OCI-LY7 (cell line): Measurements from ENCODE around the gene MUC21. TPM values are rescaled to one million over a fixed set of nuclear protein-coding genes. Genes with fewer than 3 reads are reported as not detected.

Experiments
- BruUV-seq: library from RNA; stranded (reverse); fragments of 400-500 nt; replicated peaks from 2 replicates; lab custom pipeline; 2021; lab: Mats Ljungman, UMichigan
- CTCF ChIA-PET: fragments of 300-600 bp; sonication (Branson Sonifier 250); formaldehyde crosslinking; loops from one replicate; lab custom pipeline; 2022; ENCODE audit warnings: antibody characterized with exemption; ENCODE audit not compliant: unreplicated experiment; lab: Charles Lee
- POLR2A ChIA-PET: fragments of 300-600 bp; sonication (Branson Sonifier 250); formaldehyde crosslinking; loops from one replicate; lab custom pipeline; 2022; ENCODE audit warnings: antibody characterized with exemption; lab: Charles Lee
- DNase-seq: peaks from one replicate; pipeline ENCODE4 v3.0.0-alpha.2; 2015; ENCODE audit warnings: low spot score
- H2AFZ ChIP-seq: fragments of 200-600 bp; sonication (generic), shearing (Covaris generic); 2 replicates; pipeline ENCODE4 v1.6.1; 2014; ENCODE audit warnings: mild to moderate bottlenecking, antibody characterized with exemption, low read length, moderate library complexity
- H3K27ac ChIP-seq: fragments of 200-600 bp; sonication (generic); 2 replicates; pipeline ENCODE4 v1.5.1; 2014; ENCODE audit warnings: mixed run types, low read depth, mild to moderate bottlenecking, moderate library complexity, low read length, inconsistent platforms; ENCODE audit not compliant: poor library complexity, severe bottlenecking
- H3K36me3 ChIP-seq: fragments of 200-600 bp; sonication (generic); 2 replicates; pipeline ENCODE4 v1.6.1; 2014; ENCODE audit warnings: mild to moderate bottlenecking, antibody characterized with exemption, low read length, moderate library complexity, mixed read lengths; ENCODE audit not compliant: insufficient read depth
- H3K4me1 ChIP-seq: fragments of 200-600 bp; sonication (generic); 2 replicates; pipeline ENCODE4 v1.5.1; 2014; ENCODE audit warnings: mild to moderate bottlenecking, low read length; ENCODE audit not compliant: insufficient read depth, poor library complexity, severe bottlenecking
- H3K4me2 ChIP-seq: fragments of 200-600 bp; sonication (generic); 2 replicates; pipeline ENCODE4 v1.6.1; 2014; ENCODE audit warnings: mild to moderate bottlenecking, low read length
- H3K4me3 ChIP-seq: fragments of 200-600 bp; sonication (generic); 2 replicates; pipeline ENCODE4 v1.5.1; 2014; ENCODE audit warnings: mild to moderate bottlenecking, low read depth, low read length; ENCODE audit not compliant: poor library complexity, severe bottlenecking
- H3K79me2 ChIP-seq: fragments of 200-600 bp; sonication (generic); 2 replicates; pipeline ENCODE4 v1.6.1; 2016; ENCODE audit warnings: low read depth, mild to moderate bottlenecking, low read length, moderate library complexity, mixed read lengths; ENCODE audit not compliant: insufficient read depth
- H3K9me2 ChIP-seq: fragments of 200-600 bp; sonication (generic); 2 replicates; pipeline ENCODE4 v1.6.1; 2016; ENCODE audit warnings: mild to moderate bottlenecking, low read length, mixed read lengths; ENCODE audit not compliant: insufficient read depth
- H3K9me3 ChIP-seq: fragments of 200-600 bp; sonication (generic); 2 replicates; pipeline ENCODE4 v1.6.1; 2014; ENCODE audit warnings: mild to moderate bottlenecking, mixed run types, low read length, mixed read lengths
- H4K20me1 ChIP-seq: fragments of 200-600 bp; sonication (generic); 2 replicates; pipeline ENCODE4 v1.6.1; 2014; ENCODE audit warnings: mild to moderate bottlenecking, antibody characterized with exemption, low read length, moderate library complexity, mixed read lengths; ENCODE audit not compliant: insufficient read depth
- EZH2phosphoT487 ChIP-seq: fragments of 200-600 bp; sonication (generic); IDR thresholded peaks from 2 replicates; pipeline ENCODE4 v1.6.1; 2018; ENCODE audit warnings: low read depth, borderline replicate concordance, mild to moderate bottlenecking, mixed run types, antibody characterized with exemption, low read length, moderate library complexity, mixed read lengths
- intact Hi-C: fragments of 100-400 bp; cut with micrococcal nuclease; formaldehyde crosslinking; loops from one replicate; pipeline ENCODE4 v1.10.0; 2022; ENCODE audit not compliant: unreplicated experiment
- total RNA-seq, 2 experiments: library from RNA; depleted of rRNA in 1 of 2; stranded (reverse); fragments of >200 nt in 1 of 2; shearing (Covaris generic) in 1 of 2; gene quantifications; 2 replicates each; pipeline ENCODE4 v1.2.3, GENCODE V29; 2014 to 2022
- TF ChIP-seq, protein P1 (sequence below): fragments of 200-600 bp; sonication (generic); conservative IDR thresholded peaks from 2 replicates; pipeline ENCODE4 v1.5.1; 2014; ENCODE audit warnings: mild to moderate bottlenecking, antibody characterized with exemption, low read length, moderate library complexity, mixed read lengths

Gene MUC21
- total RNA-seq, 2 experiments from 2014 or later: not detected

DNA sequence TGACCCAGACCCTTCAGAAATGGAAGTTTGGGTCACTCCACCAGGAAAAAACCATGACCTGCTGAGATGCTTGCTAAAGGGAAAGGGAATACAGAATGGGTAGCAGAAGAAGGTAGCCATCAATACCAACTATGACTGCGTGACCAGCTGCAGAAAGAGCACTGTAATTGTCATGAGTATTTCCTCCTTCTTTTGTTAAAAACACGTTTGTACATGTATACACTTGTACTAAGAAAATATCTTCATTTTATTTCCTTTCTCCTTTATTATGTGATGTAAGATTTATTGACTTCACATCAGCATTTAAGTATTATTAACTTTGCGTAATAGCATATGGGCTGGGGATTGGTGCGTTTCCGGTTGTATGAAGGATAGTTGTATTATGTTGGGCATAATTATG, 12.6 kb upstream of the MUC21 start:
- H3K4me1 ChIP-seq: no peaks in the 10 kb centered on the region
- no TSS peak for BruUV-seq
- no peaks in the 10 kb centered on the region for H3K36me3 ChIP-seq
- no peaks in the 10 kb centered on the region for H3K9me2 ChIP-seq
- H3K27ac ChIP-seq: no peak overlapping the region
- no peak overlapping the region for H2AFZ ChIP-seq
- intact Hi-C loops: no loop called here
- no peaks in the 10 kb centered on the region for H4K20me1 ChIP-seq
- no peak for TF ChIP-seq EZH2phosphoT487
- TF ChIP-seq, protein P1, sequence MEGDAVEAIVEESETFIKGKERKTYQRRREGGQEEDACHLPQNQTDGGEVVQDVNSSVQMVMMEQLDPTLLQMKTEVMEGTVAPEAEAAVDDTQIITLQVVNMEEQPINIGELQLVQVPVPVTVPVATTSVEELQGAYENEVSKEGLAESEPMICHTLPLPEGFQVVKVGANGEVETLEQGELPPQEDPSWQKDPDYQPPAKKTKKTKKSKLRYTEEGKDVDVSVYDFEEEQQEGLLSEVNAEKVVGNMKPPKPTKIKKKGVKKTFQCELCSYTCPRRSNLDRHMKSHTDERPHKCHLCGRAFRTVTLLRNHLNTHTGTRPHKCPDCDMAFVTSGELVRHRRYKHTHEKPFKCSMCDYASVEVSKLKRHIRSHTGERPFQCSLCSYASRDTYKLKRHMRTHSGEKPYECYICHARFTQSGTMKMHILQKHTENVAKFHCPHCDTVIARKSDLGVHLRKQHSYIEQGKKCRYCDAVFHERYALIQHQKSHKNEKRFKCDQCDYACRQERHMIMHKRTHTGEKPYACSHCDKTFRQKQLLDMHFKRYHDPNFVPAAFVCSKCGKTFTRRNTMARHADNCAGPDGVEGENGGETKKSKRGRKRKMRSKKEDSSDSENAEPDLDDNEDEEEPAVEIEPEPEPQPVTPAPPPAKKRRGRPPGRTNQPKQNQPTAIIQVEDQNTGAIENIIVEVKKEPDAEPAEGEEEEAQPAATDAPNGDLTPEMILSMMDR: no peak
- POLR2A ChIA-PET: no interaction called here
- CTCF ChIA-PET: no interaction called here
- DNase-seq: no peak
- H3K79me2 ChIP-seq: no peaks in the 10 kb centered on the region
- H3K4me3 ChIP-seq: no peak overlapping the region
- H3K9me3 ChIP-seq: no peaks in the 10 kb centered on the region
- H3K4me2 ChIP-seq: no peak overlapping the region

GRCh38 chr6:30972816-30973215, 10.7 kb upstream of the MUC21 start:
- H3K27ac ChIP-seq: no peak overlapping the region
- H3K4me2 ChIP-seq: no peak overlapping the region
- TF ChIP-seq, protein P1: no peak
- TF ChIP-seq EZH2phosphoT487: no peak
- ChIA-PET POLR2A (no interaction called here), CTCF (no interaction called here)
- no peaks in the 10 kb centered on the region for H3K4me1 ChIP-seq
- intact Hi-C loops: no loop called here
- no peaks in the 10 kb centered on the region for H3K9me3 ChIP-seq
- no peak for DNase-seq
- H3K9me2 ChIP-seq: no peaks in the 10 kb centered on the region
- no peak overlapping the region for H2AFZ ChIP-seq
- no TSS peak for BruUV-seq
- H3K4me3 ChIP-seq: no peak overlapping the region
- no peaks in the 10 kb centered on the region for H3K79me2 ChIP-seq
- no peaks in the 10 kb centered on the region for H4K20me1 ChIP-seq
- no peaks in the 10 kb centered on the region for H3K36me3 ChIP-seq

- intact Hi-C loops: no loop called here
- Histone ChIP-seq H3K79me2 (no peaks in the 10 kb centered on the region), H3K9me2 (no peaks in the 10 kb centered on the region), H4K20me1 (no peaks in the 10 kb centered on the region), H3K27ac (no peak overlapping the region), H3K36me3 (no peaks in the 10 kb centered on the region), H3K4me2 (no peak overlapping the region), H3K4me1 (no peaks in the 10 kb centered on the region), H2AFZ (no peak overlapping the region), H3K9me3 (no peaks in the 10 kb centered on the region), H3K4me3 (no peak overlapping the region)
- no peak for TF ChIP-seq EZH2phosphoT487
- TF ChIP-seq, protein P1: 0 out of 2 replicates have a peak, but pooled peaks have one; percentile 18
- no peak for DNase-seq
- ChIA-PET CTCF (no interaction called here), POLR2A (no interaction called here)
- BruUV-seq: no TSS peak
These were observed 8.8 kb upstream of the MUC21 start for GRCh38 chr6:30974490-30975252.
